T-cell (primary cell): ENCODE measurements around the gene SH3RF1. TPM values are rescaled to one million over a fixed set of nuclear protein-coding genes. Genes with fewer than 3 reads are reported as not detected.

Experiments
- ATAC-seq, 4 experiments: fragments of 200-7000 bp in 3 of 4; fragments of 150-1000 bp in 1 of 4; cut with Tn5 transposase; replicated peaks in 1 of 4; 1 replicate in 3 of 4; 2 replicates in 1 of 4; pipeline ENCODE4 v1.10.0; 2021; ENCODE audit warnings: moderate library complexity in 3 of 4, mild to moderate bottlenecking in 2 of 4, moderate number of reproducible peaks in 1 of 4
- CTCF ChIA-PET, 2 donors: fragments of 300-600 bp; sonication (Branson Sonifier 250); formaldehyde crosslinking; loops; one replicate each; lab custom pipeline; 2022; ENCODE audit warnings: antibody characterized with exemption in 2 of 2; lab: Charles Lee
- POLR2A ChIA-PET, 2 donors: fragments of 300-600 bp; sonication (Branson Sonifier 250); formaldehyde crosslinking; loops; one replicate each; lab custom pipeline; 2022; ENCODE audit warnings: antibody characterized with exemption in 2 of 2; lab: Charles Lee
- DNase-seq, 35 experiments: peaks; one replicate each; pipeline versions ENCODE4 v3.0.0 to v3.0.0-alpha.2; 2013 to 2023
- H3K27ac ChIP-seq: one replicate; pipeline ENCODE4 v1.5.1; 2013; ENCODE audit warnings: low read length
- H3K27me3 ChIP-seq, 2 experiments: replicated peaks in 1 of 2; 1 replicate in 1 of 2; 2 replicates in 1 of 2; pipeline versions ENCODE4 v1.6.1 to v1.7.0; 2013; ENCODE audit warnings: low read length in 1 of 2, mixed read lengths in 1 of 2; ENCODE audit not compliant: control insufficient read depth in 2 of 2, insufficient read depth in 2 of 2; ENCODE audit errors: extremely low read depth in 1 of 2
- H3K36me3 ChIP-seq, 2 donors: 1 replicate in 1 of 2; 2 replicates in 1 of 2; pipeline versions ENCODE4 v1.6.1 to v1.7.0; 2013; ENCODE audit warnings: low read length in 1 of 2; ENCODE audit not compliant: control insufficient read depth in 2 of 2, insufficient read depth in 1 of 2; ENCODE audit errors: extremely low read depth in 1 of 2
- H3K4me1 ChIP-seq, 2 experiments: 1 replicate in 1 of 2; 2 replicates in 1 of 2; pipeline versions ENCODE4 v1.6.1 to v1.7.0; 2013; ENCODE audit warnings: low read length in 2 of 2, mixed read lengths in 1 of 2; ENCODE audit not compliant: insufficient read depth in 2 of 2, control insufficient read depth in 1 of 2; ENCODE audit errors: extremely low read depth in 1 of 2
- H3K4me3 ChIP-seq, 2 donors: 1 replicate in 1 of 2; 2 replicates in 1 of 2; pipeline versions ENCODE4 v1.5.1 to v1.7.0; 2013; ENCODE audit warnings: mild to moderate bottlenecking in 2 of 2, low read length in 1 of 2, moderate library complexity in 1 of 2; ENCODE audit not compliant: control insufficient read depth in 1 of 2; ENCODE audit errors: extremely low read depth in 1 of 2
- H3K9me3 ChIP-seq: 2 replicates; pipeline ENCODE4 v1.7.0; 2013
- H3K27ac Mint-ChIP-seq, 2 donors: one replicate each; pipeline ENCODE4 v1.8.0; 2020 to 2021; ENCODE audit warnings: mild to moderate bottlenecking in 2 of 2, mixed read lengths in 2 of 2
- H3K27me3 Mint-ChIP-seq, 2 donors: one replicate each; pipeline ENCODE4 v1.8.0; 2021 to 2022; ENCODE audit warnings: mixed read lengths in 2 of 2
- H3K36me3 Mint-ChIP-seq: one replicate; pipeline ENCODE4 v1.8.0; 2021; ENCODE audit warnings: mixed read lengths
- H3K4me1 Mint-ChIP-seq, 3 donors: one replicate each; pipeline ENCODE4 v1.8.0; 2020 to 2022; ENCODE audit warnings: mixed read lengths in 3 of 3, mild to moderate bottlenecking in 1 of 3
- H3K4me3 Mint-ChIP-seq, 3 donors: one replicate each; pipeline ENCODE4 v1.8.0; 2020 to 2022; ENCODE audit warnings: mild to moderate bottlenecking in 3 of 3, mixed read lengths in 3 of 3, moderate library complexity in 3 of 3
- H3K9me3 Mint-ChIP-seq, 3 donors: one replicate each; pipeline ENCODE4 v1.8.0; 2020 to 2022; ENCODE audit warnings: mixed read lengths in 3 of 3
- WGBS: methylation state at CpG from one replicate; pipeline ENCODE4 v1.1.5; 2013; ENCODE audit warnings: missing lambda C conversion rate; ENCODE audit not compliant: insufficient coverage; 5-methylcytosine and 5-hydroxymethylcytosine counted together
- total RNA-seq, 35 experiments: library from RNA in 6 of 35; stranded (reverse) in 6 of 35; fragments of 120-200 nt in 1 of 35; gene quantifications; one replicate each; pipeline versions ENCODE4 v1.2.1 to v1.2.4 and lab custom pipeline; 2013 to 2026

SH3RF1 gene
- total RNA-seq, 5 donors from 2014 or later (not counting 1 experiment from before 2014, with no cell fraction given), result 0.23 to 0.60 (median 0.27) TPM; not detected in 1

DNA sequence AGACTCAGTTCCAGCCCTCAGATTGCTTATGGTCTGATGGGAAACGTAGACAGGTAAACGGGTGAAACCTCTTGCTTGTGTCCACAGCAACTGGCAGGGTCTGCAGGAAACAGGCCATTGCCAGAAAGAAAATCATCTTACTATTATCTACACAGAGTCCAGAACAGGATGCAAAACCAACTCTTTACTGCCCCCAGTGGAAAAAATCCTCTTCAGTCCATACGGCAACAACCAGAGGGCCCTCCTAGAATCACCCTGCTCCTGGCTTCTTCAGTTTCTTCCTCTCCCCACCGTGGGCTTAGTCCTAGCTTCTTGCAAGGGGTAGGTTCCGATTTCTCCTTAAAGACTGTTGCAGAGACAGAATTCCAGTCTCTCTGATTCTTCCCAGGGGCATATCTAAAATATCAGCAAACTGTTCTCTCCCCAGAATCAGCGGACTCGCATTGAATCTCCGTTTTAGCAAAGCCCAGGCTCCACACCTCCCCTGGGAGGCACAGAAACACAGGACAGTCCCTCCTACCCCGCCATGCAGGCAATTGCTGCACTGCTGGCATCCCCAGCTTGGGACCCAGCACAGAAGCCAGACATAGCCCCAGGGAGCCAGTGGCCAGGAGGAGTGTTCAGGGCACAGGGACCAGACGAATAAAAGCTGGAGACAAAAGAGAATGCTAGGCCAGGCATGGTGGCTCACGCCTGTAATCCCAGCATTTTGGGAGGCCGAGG is 41.0 kb upstream of the SH3RF1 start:
- Mint-ChIP-seq H3K36me3 (no peaks in the 10 kb centered on the region), H3K4me1 (no peaks in the 10 kb centered on the region), H3K27ac (no peak overlapping the region), H3K4me3 (no peak overlapping the region), H3K9me3 (no peaks in the 10 kb centered on the region), H3K27me3 (peaks cover 14 to 15% of the 10 kb centered on the region in 2 donors)
- ATAC-seq (no peak), DNase-seq (no peak)
- Histone ChIP-seq H3K27me3 (peaks cover 0 to 6% of the 10 kb centered on the region in 2 experiments), H3K4me1 (no peaks in the 10 kb centered on the region), H3K9me3 (no peaks in the 10 kb centered on the region), H3K27ac (no peak overlapping the region), H3K36me3 (no peaks in the 10 kb centered on the region), H3K4me3 (no peak overlapping the region)
- ChIA-PET POLR2A (no interaction called here), CTCF (no interaction called here)
- 72% methylated on average over 11 of the region's 12 CpGs for WGBS

DNA sequence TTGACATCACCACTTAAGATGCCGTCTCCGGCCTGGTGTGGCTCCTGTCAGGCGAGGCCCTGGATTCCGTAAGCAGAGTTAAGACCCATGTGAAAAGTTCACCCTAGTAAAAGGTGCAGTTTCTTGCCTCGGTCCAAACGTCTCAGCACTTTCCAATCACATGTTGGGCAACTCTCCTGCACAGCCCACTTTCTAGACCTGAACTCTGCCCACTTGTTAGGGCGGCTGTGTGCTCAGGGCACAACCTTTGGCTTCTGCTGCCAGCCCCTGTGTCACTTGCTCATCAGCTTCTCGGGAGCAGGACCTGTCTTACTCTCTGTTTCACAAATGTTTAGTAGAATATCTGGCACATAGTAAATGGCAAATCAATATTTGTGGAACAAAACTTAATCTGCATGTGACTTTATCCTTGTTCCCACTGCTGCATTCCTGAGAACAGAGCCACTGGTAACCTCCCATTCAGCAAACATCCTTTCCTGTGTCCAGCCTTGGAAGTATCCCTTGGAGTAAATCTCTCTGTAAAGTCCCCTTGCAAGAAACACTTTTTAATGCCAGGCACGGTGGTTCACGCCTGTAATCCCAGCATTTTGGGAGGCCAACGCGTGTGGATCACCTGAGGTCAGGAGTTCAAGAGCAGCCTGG is 38.7 kb upstream of the SH3RF1 start:
- 93% methylated on average over 11 of the region's 12 CpGs for WGBS
- ChIA-PET CTCF (no interaction called here), POLR2A (no interaction called here)
- Histone ChIP-seq H3K4me3 (no peak overlapping the region), H3K27me3 (no peaks in the 10 kb centered on the region), H3K27ac (no peak overlapping the region), H3K4me1 (no peaks in the 10 kb centered on the region), H3K9me3 (no peaks in the 10 kb centered on the region), H3K36me3 (no peaks in the 10 kb centered on the region)
- no peaks in the 10 kb centered on the region for H3K36me3 Mint-ChIP-seq
- no peak overlapping the region for H3K27ac Mint-ChIP-seq
- H3K27me3 Mint-ChIP-seq, result peaks cover 9 to 10% of the 10 kb centered on the region in 2 donors
- H3K4me1 Mint-ChIP-seq, result no peaks in the 10 kb centered on the region
- DNase-seq, result no peak
- H3K4me3 Mint-ChIP-seq, result no peak overlapping the region
- no peak for ATAC-seq
- no peaks in the 10 kb centered on the region for H3K9me3 Mint-ChIP-seq

DNA sequence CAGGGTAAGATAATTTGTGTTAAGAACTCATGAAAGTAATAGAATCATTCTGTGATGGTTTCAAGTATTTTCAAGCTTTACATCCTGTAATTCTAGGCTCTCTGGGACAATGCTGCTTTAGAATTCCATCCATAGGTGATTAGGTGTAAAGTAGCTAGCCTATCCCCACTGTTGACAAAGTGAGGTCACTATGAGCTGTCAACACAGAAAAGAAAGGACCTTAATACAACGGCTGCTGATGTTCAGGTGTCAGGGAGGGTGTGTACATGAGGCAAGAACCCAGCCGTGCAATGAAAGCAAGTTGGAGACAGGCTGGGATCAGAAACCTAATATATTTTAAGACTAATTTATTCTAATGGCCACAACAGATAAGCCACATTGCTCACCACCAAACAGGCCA is 36.8 kb upstream of the SH3RF1 start:
- ChIA-PET CTCF (no interaction called here), POLR2A (no interaction called here)
- DNase-seq, result no peak
- no peak overlapping the region for H3K4me3 ChIP-seq
- ATAC-seq, result no peak
- no peaks in the 10 kb centered on the region for H3K9me3 ChIP-seq
- Mint-ChIP-seq H3K9me3 (no peaks in the 10 kb centered on the region), H3K36me3 (no peaks in the 10 kb centered on the region), H3K4me1 (no peaks in the 10 kb centered on the region), H3K27ac (no peak overlapping the region), H3K4me3 (no peak overlapping the region), H3K27me3 (peaks cover 1 to 8% of the 10 kb centered on the region in 2 donors)
- no peaks in the 10 kb centered on the region for H3K36me3 ChIP-seq
- no peaks in the 10 kb centered on the region for H3K4me1 ChIP-seq
- WGBS, result no CpG with 5 or more reads among the region's 2 CpGs
- H3K27me3 ChIP-seq, result no peaks in the 10 kb centered on the region
- H3K27ac ChIP-seq, result no peak overlapping the region

DNA sequence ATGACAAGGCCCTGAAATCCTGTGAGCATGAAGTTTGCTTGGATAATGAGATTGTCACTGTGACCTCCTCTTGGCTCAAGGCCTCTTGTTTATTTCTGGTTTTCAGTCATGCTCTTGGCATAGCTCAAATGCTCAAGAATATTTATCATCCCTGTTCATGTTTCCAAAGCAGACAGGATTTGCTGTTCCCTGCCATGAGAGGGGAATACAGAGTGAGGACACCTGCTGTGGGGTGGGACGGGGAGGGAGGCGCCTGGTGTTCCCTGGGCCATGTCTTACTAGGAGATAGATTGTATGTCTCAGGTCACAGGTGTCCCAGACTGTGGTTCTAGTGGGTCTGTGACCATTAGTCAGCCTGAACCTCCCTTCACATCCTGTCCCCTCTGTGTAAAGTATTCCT is 34.9 kb upstream of the SH3RF1 start:
- CTCF ChIA-PET, result no interaction called here

GRCh38 chr4:169305173-169305572 is 34.4 kb upstream of the SH3RF1 start:
- ATAC-seq (no peak), DNase-seq (no peak)
- peaks cover 1 to 4% of the 10 kb centered on the region in 2 donors for H3K27me3 Mint-ChIP-seq
- no peaks in the 10 kb centered on the region for H3K36me3 Mint-ChIP-seq
- no peak overlapping the region for H3K27ac ChIP-seq
- no peak overlapping the region for H3K4me3 ChIP-seq
- ChIA-PET CTCF (no interaction called here), POLR2A (no interaction called here)
- H3K4me1 ChIP-seq, result no peaks in the 10 kb centered on the region
- H3K27ac Mint-ChIP-seq, result no peak overlapping the region
- no peaks in the 10 kb centered on the region for H3K9me3 ChIP-seq
- no peaks in the 10 kb centered on the region for H3K9me3 Mint-ChIP-seq
- WGBS, result no CpG with 5 or more reads among the region's 1 CpG
- no peak overlapping the region for H3K4me3 Mint-ChIP-seq
- no peaks in the 10 kb centered on the region for H3K4me1 Mint-ChIP-seq
- H3K36me3 ChIP-seq, result no peaks in the 10 kb centered on the region
- H3K27me3 ChIP-seq, result no peaks in the 10 kb centered on the region

More for the DNA sequence above, 34.9 kb upstream of the SH3RF1 start:
- H3K27ac Mint-ChIP-seq, result no peak overlapping the region
- Histone ChIP-seq H3K4me3 (no peak overlapping the region), H3K27ac (no peak overlapping the region), H3K27me3 (no peaks in the 10 kb centered on the region), H3K36me3 (no peaks in the 10 kb centered on the region), H3K9me3 (no peaks in the 10 kb centered on the region), H3K4me1 (no peaks in the 10 kb centered on the region)
- no peaks in the 10 kb centered on the region for H3K9me3 Mint-ChIP-seq
- DNase-seq (no peak), ATAC-seq (no peak)
- 100% methylated on average over 1 of the region's 2 CpGs for WGBS
- no peaks in the 10 kb centered on the region for H3K36me3 Mint-ChIP-seq
- POLR2A ChIA-PET, result interaction anchor here (0.7 to 1.0 kb wide), 2 partner anchors 13 to 414 kb away, joined by 4 to 6 read pairs; no protein-coding TSS in a partner anchor
- H3K4me1 Mint-ChIP-seq, result no peaks in the 10 kb centered on the region
- peaks cover 3% of the 10 kb centered on the region in 2 donors for H3K27me3 Mint-ChIP-seq
- no peak overlapping the region for H3K4me3 Mint-ChIP-seq

DNA sequence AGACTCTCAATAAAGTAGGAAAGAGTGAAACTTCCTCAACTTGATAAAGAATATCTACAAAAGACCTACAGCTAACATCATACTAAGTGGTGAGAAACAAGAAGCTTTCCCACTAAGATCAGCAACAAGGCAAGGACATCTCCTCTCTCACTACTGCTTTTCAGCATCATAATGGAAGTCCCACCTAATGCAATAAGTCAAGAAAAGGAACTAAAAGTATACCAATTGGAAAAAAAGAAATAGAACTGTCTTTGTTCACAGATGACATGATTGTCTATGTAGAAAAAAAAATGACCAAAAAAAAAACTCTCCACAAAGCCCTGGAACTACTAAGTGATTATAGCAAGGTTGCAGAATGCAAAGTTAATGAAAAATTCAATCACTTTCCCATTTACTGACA is 25.1 kb upstream of the SH3RF1 start:
- ChIA-PET CTCF (no interaction called here), POLR2A (no interaction called here)
- H3K9me3 Mint-ChIP-seq, result no peaks in the 10 kb centered on the region
- Histone ChIP-seq H3K36me3 (no peaks in the 10 kb centered on the region), H3K27me3 (peaks cover 0 to 8% of the 10 kb centered on the region in 2 experiments), H3K4me1 (no peaks in the 10 kb centered on the region), H3K9me3 (no peaks in the 10 kb centered on the region), H3K27ac (no peak overlapping the region), H3K4me3 (no peak overlapping the region)
- ATAC-seq, result no peak
- DNase-seq, result no peak
- H3K27me3 Mint-ChIP-seq, result peaks cover 33 to 35% of the 10 kb centered on the region in 2 donors
- H3K27ac Mint-ChIP-seq, result no peak overlapping the region
- H3K4me1 Mint-ChIP-seq, result no peaks in the 10 kb centered on the region
- H3K36me3 Mint-ChIP-seq, result no peaks in the 10 kb centered on the region
- H3K4me3 Mint-ChIP-seq, result no peak overlapping the region
